ENCODE results near the gene F3.
"Not testable (repeated sequence)": the region's sequence is repeated elsewhere in the genome, so short reads cannot be mapped to it uniquely, and the experiment has no call there.

The F3 gene

DNA sequence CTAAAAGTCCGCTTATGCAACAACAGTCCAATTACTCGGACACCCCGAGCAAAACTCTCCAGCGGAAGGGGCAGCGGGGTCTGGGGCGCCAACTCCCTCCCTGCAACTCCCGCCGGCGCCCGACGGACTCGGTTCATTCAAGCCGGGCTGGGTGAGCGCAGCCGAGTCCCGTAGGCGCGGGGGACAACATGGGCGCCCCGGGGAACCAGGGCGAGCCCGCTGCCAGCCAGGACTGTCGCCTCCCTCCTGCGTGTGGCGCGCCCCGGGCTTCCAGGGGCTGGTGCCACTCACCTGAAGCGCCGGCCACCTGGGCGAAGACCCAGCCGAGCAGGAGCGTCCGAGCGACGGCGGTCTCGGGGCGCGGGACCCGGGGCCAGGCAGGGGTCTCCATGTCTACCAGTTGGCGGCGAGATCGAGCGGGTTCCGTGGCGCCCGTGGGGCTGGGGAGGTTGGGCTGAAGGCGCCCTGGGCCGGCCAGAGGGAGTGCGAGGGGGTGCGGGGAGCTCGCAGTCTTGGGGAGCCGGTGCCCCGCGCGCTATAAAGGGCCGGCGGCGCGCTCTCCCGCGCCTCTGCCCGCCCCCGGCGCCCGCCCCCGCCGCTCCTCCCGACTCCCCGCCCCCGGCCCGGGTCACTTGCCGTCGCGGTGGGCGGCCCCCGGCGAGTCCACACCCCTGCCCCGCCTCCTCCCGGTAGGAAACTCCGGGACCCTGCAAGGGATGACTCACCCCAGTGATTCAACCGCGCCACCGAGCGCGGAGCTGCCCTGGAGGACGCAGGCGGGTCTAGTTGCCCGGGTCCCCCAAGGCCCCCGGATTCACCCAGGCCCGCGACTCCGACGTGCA lies at the start of gene F3:
TSS of gene F3 (minus strand) at position 514 of the 842 bp plus-strand sequence. CDS start at position 391, 123 bp downstream.
- peak; percentile 70 for DNase-seq

DNA sequence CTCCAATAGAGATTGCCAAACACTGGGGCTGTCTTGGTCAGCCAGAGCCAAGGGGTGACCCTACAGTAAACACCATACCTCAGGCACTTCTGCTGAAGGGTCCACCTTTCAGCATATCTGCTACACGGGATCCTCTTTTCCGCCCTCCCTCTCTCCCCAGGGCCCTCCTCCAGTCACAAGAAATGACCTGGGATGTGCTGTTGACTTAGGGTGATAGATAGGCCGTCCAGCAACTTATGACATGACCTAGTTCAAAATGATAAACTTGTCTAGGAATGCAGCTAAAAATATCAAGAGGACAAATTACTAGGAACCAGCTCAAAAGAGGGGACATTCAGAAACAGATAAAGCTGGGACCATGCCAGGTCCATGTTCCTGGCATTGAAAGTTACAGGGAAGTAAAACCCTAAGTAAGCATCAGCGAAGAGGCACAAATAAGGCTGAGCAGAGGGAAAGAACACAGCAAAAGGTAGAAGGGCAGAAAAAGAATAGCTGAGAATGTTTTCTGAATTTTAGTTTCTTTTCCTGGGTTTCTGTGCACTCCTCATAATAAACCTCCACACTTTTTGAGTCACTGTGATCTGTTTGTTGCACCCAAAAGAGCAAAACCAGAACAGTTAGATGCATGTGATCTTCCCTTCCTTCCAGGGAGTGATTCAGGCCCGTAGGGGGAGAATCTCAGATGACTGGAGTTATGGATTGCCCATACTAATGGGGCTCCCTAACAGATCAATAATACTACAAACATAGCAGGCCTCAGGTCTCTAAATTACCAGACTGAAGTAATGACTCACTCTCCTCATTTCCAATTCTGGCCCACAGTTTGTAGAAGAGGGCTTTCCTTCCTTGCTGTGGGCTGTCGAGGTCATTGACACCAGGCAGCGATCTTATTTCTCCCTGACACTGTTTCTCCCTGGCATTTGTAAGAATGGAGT lies 48.9 kb upstream of the F3 start:
- DNase-seq: no peak

DNA sequence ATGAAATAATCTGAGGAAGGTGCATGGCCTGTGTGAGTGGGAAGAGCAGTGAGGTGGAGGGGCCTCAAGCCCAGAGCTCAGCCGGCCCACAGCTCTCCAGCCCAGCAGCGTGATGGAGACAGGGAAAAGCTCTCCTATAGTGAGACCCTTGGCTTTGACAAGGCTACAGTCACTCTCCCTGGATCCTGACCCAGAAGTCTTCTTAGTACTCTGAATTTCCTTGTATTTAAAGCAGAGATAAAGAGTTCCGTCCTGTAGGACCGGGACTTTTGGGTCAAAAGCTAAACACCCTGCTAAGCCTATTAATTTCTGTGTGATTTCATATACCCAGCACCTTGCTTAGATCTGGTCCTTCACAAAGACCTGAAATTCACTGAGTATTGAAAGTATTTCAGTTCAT lies 48.2 kb upstream of the F3 start:
- no peak for DNase-seq

DNA sequence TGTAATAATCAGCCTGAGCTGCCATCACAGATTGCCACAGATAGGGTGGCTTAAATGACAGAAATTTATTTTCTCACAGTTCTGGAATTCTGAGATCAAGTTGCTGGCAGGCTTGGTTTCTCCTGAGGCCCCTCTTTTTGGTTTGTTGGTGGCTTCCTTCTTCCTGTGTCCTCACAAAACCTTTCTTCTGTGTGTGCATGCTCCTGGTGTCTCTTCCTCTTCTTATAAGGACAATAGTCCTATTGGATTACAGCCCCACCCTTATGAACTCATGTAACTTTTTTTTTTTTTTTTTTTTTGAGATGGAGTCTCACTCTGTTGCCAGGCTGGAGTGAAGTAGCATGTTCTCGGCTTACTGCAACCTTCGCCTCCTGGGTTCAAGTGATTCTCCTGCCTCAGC lies 41.0 kb upstream of the F3 start:
- DNase-seq: no peak

DNA sequence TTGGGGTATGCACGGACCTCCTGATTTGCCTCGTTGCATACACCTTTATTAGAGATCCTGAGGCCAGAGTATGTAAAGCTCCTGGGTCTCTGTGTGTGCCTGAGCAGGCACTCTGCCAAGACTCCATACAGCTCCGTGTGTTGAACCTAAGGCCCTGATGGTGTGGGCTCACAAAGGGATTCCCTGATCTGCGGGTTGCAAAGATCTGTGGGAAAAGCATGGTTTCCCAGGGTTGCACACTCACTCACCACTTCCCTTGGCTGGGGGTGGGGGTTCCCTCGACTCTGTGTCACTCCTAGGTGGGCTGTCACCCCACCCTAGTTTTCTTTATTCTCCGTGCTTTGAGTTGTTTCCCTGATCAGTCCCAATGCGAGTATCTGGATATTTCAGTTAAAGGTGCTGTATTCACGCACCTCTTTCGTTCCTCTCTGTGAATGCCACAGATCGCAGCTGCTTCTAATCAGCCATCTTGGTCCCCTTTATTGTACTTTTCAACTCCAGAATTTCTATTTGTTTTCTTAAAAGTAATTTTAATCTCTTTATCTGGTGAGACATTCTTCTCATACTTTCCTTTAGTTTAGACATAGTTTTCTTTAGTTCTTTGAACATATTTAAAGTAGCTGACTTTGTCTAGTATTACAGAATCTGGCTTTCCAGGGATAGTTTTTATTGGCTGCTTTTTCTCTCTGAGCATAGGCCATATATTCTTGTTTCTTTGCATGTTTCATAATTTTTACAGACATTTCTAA lies 39.0 kb upstream of the F3 start:
- DNase-seq: no peak

DNA sequence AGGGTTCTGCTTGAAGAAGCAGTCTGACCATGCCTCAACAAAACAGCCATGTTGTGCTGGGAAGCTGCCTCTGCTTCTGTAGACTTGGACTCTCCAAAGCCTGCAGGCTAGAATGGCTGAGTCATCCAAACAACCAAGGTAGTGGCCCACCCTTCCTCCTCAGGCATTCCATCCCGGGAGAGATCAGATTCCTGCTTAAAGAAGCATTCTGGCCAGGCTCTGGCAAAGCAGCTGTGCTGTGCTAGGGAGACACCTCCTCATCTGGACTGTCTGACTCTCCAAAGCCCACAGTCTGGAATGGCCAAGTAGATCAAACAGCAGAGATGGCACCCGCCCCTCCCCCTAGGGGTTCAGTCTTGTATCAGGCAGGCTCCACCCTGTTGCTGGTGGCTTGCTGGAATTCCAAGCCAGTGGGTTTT lies 38.3 kb upstream of the F3 start:
- no peak for DNase-seq

DNA sequence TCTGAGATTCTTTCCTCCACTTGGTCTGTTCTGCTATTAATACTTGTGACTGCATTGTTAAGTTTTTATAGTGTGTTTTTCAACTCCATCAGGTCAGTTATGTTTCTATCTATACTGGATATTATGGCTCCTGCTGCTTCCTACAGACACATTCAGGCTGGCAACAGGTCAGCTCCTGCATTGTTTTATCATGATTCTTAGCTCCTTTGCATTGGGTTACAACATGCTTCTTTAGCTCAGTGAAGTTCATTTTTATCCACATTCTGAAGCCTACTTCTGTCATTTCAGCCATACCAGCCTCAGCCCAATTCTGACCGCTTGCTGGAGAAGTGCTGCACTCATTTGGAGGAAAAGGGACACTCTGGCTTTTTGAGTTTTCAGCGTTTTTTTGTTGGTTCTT lies 37.3 kb upstream of the F3 start:
- no peak for DNase-seq

DNA sequence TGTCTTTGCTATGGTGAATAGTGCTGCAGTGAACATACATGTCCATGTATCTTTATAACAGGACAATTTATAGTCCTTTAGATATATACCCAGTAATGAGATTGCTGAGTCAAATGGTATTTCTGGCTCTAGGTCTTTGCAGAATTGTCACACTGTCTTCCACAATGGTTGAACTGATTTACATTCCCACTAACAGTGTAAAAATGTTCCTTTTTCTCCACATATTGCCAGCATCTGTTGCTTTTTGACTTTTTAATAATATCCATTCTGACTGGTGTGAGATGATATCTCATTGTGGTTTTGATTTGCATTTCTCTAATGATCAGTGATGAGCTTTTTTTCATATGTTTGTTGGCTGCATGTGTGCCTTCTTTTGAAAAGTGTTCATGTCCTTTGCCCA lies 32.4 kb upstream of the F3 start:
- not testable (repeated sequence) for DNase-seq

DNA sequence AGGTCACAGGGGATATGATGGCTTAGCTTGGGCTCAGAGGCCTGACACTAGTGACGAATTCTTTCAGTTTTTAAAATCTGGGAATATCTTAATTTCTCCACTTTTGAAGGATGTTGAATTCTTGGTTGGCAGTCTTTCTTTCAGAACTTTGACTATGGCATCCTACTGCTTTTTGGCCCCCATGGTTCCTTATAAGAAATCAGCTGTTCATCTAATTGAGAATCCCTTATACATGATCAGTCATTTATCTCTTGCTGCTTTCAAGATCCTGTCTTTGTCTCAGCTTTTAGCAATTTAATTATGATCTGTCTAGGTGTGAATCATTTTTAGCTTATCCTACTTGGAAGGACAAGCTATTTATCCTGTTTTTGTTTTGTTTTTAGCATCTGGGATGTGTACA lies 31.2 kb upstream of the F3 start:
- DNase-seq: no peak

DNA sequence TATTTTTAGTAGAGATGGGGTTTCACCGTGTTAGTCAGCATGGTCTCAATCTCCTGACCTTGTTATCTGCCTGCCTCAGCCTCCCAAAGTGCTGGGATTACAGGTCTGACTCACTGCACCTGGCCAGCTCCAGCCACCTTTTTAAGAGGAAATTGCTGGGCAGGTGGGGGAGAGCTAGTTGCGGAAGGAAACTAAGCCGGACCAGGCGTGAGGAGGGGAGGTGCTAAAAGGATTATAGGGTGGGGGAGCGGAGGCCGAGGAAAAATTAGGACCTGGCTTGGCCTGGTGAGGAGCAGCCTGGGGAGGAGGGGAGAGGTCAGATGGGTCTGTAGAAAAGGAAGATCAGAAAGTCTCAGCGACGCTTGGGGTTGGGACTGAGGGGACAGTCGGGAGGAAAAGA lies 29.4 kb upstream of the F3 start:
- DNase-seq: not testable (repeated sequence)

DNA sequence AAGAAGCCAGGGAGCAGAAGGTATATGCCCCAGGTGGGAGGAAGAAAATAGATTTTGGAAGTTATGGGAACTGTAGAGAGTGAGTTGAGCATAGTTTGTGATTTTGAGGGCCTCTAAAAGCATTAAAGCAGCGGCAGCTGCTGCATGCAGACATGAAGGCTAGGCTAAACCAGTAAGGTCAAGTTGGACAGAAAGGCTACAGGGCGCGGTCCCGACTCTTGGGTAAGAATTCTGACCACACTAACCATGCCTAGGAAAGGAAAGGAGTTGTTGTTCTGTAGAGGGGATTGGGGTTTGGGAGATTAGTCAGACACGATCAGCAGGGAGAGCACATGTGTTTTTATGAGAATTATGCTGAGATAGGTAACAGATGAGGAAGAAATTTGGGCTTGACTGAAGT lies 27.2 kb upstream of the F3 start:
- not testable (repeated sequence) for DNase-seq

DNA sequence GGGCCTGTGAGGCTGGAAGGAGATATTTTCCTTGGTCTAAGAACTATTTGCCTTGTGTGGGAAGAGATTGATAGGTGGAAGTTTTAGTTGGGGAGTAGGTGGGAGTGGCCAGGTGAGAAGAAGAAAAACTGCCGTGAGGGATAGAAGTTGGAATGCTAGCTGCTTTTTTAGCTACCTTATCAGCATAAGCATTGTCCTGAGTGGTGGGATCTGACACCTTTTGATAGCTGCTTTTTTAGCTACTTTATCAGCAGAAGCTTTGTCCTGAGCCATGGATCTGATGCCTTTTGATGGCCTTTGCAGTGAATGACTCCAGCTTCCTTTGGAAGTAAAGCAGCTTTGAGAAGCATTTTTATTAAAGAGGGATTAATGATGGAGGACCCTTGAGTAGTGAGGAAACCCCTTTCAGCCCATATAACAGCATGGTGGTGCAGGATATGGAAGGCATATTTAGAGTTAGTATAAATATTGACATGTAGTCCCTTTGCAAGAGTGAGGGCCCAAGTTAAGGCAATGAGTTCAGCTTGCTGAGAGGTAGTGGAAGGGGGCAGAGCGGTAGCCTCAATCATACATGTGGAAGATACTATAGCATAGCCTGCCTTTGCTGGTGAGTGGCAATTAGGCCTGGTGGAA lies 26.5 kb upstream of the F3 start:
- DNase-seq: not testable (repeated sequence)

DNA sequence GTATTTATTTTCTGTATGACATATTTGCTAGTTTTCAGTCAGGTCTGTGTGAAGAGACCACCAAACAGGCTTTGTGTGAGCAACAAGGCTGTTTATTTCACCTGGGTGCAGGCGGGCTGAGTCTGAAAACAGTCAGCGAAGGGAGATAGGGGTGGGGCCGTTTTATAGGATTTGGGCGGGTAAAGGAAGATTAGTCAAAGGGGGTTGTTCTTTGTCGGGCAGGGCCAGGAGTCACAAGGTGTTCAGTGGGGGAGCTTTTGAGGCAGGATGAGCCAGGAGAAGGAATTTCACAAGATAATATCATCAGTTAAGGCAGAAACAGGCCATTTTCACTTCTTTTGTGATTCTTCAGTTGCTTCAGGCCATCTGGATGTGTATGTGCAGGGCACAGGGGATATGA lies 24.9 kb upstream of the F3 start:
- not testable (repeated sequence) for DNase-seq

DNA sequence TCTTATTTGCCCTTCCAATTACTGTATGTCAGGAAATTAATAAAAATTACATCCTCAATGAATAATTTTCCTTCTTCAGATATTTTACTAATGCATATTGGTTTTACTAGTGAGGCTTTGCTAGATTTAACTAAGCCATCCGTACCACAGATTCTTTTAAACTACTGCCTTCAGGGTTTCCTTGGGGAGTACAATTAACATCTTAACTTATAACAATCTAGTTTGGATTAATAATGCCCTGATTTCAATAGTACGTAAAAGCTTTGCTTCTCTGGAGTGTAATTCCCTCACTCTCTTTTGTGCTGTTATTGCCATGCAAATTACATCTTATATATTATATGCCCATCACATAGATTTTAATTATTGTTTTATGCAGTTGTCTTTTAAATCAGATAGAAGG lies 24.3 kb upstream of the F3 start:
- no peak for DNase-seq

DNA sequence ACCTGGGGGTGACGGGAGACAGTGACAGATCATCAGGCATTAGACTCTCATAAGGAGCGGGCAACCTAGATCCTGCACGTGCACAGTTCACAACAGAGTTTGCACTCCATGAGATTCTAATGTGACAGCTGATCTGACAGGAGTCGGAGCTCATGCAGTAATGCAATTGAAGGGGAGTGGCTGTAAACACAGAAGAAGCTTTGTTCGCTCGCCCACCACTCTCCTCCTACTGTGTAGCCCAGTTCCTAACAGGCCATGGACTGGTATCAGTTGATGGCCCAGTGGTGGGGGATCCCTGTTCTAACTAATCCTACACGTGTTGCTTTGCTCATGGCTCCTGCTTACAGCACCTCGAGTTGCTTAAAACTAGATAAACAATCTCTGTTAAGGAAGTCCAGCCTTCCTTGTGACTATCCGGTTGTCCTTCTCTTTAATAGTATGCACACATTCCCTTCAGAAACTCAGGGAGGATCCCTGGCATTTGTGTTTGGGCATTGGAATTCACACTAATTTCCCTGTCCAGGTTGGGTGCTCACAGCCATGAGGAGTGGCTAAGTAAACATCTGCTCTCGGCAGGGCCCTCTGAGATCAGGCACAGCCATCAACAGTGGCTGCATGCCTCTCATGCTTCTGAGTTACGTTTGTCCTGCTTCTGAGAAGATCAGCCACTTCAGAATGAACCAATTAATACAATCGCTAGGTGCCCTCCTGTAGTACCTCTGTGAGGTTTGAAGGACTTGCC lies 21.1 kb upstream of the F3 start:
- no peak for DNase-seq

DNA sequence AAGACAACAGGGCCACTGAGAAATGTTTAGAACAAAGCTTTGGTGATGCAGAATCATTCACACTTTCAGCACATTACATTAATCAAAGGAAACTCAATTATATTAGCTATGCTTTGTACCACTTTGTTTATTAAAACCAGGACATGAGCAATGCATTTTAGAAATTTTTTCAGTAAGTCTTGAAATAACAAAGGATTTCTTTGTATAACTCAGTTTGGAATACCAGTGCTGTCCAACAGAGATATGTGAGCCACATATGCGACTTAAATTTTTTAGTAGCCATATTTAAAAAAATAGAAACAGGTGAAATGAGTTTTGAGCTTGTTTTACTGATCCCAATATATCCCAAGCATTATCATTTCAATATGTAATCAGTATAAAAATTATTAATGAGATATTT lies 18.8 kb upstream of the F3 start:
- no peak for DNase-seq

DNA sequence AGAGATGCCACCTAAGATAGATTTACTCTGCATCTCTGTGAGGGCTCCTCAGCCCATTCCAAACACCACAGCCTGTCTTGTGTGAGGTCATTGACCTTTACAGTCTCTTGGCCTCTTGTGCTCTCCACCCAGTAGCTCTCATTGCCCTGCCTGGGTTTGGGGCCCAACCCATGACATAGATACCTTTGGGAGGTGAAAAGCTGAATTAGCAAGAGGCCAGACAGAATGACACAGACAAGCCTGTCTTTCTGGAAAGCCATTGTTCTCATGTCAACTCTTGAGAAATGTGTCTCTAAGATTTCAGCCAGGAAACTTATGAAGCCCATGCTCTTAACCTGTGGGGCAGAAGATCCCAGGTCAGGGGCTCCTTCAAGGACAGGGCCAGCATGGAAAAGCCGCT lies 18.4 kb upstream of the F3 start:
- no peak for DNase-seq

DNA sequence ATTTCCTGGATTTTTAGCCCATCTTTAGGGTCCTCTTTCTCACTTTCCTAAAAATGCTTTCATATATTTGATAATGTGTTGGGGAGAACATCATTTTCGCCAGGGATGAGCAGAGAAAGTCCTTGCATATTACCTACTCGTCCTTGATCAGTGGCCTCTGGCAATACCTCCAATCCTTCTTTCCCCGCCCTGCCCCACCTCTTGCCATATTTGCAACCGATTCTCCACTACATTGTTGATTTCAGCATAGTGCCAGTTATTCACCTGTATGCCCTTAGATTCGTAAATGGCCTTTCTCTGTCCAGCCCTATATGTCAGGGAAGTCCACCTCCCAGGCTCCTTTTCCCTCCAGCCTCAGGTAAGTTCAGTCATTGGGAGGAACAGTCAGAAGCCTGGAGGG lies 13.5 kb upstream of the F3 start:
- DNase-seq: no peak

DNA sequence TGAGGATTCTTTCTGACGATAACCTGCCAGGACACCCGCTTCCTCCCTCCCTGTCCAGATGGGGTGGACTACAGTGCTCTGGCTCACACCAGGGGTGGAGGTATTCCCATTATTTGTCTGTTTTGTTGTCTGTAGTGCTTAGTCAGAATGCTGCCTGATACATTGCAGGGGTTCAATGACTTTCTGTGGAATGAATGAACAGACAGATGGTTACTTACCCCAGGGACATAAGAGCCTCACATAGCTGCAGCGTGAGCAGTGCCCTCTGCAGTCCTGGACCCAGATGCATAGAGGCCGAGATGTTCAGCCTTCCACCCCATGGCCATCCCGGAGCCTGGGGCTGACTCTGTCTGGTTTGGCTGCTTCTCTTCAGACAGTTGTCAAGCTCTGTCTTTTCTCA lies 13.0 kb upstream of the F3 start:
- no peak for DNase-seq

DNA sequence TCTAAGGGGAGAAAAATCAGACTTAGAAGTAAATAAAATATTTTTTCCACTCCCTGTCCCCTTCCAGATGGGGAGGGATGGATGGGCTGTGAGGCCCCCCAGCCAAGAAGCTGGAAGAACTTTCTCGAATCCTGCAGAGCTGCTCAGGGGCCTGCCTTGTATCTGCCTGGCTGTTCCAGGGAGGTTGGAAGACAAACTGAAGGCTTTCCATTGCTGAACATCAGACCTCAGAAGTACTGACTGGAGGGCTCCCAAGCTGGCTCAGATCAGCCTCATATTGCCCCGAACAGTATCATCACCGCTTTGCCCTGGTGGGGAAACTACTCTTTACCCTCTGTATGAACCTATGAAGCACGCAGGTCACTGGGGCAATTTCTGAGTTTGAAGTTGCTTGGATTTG lies 12.4 kb upstream of the F3 start:
- no peak for DNase-seq

DNA sequence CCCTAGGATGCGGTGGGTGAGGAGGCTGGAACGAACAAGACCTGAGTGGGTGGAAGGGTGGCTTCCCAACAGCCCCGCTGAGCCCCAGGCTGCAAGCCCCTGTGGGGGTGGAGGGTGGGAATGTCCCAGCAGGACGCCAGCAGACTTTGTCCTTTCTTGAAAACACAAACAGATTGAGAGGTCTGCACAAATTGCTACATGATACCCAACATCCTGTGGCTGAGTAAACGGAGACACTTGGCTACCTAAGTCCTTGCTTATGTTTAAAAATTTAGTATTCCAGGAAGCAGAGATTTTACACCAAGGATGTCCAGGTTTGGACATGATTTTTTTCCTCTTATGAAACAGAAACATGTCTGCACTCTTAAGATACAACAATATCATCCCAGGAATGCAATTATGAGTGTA lies 11.8 kb upstream of the F3 start:
- no peak for DNase-seq

DNA sequence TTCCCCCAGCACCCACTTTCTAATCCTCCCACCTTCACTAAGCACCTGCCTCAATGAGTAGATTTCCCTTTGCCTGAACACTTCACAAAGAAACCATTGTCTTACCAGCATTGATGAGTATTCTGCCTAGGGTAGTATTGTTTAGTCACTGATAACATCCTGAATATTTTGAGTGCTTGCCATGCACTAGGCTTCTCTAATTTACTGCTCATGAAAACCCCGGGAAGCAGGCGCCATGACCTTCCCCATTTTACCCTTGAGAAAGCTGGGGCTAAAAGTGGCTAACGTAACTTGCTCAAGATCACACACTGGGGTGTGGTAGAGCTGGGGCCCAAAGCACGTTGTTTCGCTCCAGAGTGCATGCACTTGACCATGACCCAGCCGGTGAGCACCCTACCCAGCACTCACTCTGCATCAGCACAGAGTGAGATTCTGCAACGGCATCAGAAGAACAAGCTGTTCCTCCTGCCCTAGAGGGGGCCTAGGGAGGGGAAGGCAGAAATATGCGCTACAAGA lies 10.6 kb upstream of the F3 start:
- no peak for DNase-seq

Measured in midbrain (tissue), 1 donor.